DOHH2 (cell line): Measurements from ENCODE around the gene TXNDC9.
"Not testable (repeated sequence)": the region's sequence is repeated elsewhere in the genome, so short reads cannot be mapped to it uniquely, and the experiment has no call there.

Experiments used
- EZH2phosphoT487 ChIP-seq: fragments of 200-600 bp; sonication (generic); IDR thresholded peaks from 2 replicates; pipeline ENCODE4 v1.6.1; 2017; ENCODE audit warnings: borderline replicate concordance, mild to moderate bottlenecking, antibody characterized with exemption, low read length, moderate library complexity, mixed read lengths
- TF ChIP-seq, protein P1 (sequence below): fragments of 200-600 bp; sonication (generic); IDR thresholded peaks from one replicate; pipeline ENCODE4 v1.5.1; 2014; ENCODE audit warnings: antibody characterized with exemption, mild to moderate bottlenecking, low read depth, low read length; ENCODE audit not compliant: poor library complexity, severe bottlenecking

DNA sequence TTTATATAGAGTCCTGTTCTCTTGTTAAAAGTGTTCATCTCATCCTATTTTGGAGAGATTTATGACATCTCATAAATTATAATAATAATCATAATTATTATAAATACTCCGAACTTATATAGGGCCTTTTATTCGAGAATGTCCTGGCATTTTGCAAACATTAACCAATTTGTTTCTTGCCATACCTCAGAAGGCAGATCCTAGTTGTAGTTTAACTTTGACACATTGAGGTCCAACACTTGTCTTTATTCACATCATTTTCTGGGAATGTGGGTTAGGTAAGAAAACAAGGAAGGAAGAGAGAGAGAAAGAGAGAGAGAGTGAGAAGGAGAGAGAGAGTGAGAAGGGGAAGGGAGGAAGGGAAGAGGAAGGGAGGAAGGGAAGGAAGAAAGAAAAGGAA, 35.0 kb downstream of the TXNDC9 start, which contains the start of gene LYG1:
- TF ChIP-seq, protein P1, sequence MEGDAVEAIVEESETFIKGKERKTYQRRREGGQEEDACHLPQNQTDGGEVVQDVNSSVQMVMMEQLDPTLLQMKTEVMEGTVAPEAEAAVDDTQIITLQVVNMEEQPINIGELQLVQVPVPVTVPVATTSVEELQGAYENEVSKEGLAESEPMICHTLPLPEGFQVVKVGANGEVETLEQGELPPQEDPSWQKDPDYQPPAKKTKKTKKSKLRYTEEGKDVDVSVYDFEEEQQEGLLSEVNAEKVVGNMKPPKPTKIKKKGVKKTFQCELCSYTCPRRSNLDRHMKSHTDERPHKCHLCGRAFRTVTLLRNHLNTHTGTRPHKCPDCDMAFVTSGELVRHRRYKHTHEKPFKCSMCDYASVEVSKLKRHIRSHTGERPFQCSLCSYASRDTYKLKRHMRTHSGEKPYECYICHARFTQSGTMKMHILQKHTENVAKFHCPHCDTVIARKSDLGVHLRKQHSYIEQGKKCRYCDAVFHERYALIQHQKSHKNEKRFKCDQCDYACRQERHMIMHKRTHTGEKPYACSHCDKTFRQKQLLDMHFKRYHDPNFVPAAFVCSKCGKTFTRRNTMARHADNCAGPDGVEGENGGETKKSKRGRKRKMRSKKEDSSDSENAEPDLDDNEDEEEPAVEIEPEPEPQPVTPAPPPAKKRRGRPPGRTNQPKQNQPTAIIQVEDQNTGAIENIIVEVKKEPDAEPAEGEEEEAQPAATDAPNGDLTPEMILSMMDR: not testable (repeated sequence)
- not testable (repeated sequence) for TF ChIP-seq EZH2phosphoT487
